Activated T-cell treated with anti-CD3 and anti-CD28 coated beads, Interleukin-2, amount 50 U/mL, for 24 hours (primary cell): Measurements from ENCODE around the gene THAP11.
"Not testable (repeated sequence)": the region's sequence is repeated elsewhere in the genome, so short reads cannot be mapped to it uniquely, and the experiment has no call there.

ENCODE experiments used
- DNase-seq: peaks from one replicate; pipeline ENCODE4 v3.0.0-alpha.2; 2020
- H3K27ac Mint-ChIP-seq: 2 replicates; pipeline ENCODE4 v1.8.0; 2020; ENCODE audit warnings: mild to moderate bottlenecking, mixed read lengths
- H3K27me3 Mint-ChIP-seq: 2 replicates; pipeline ENCODE4 v1.8.0; 2020; ENCODE audit warnings: mixed read lengths
- H3K36me3 Mint-ChIP-seq: 2 replicates; pipeline ENCODE4 v1.8.0; 2020; ENCODE audit warnings: low read depth, mixed read lengths
- H3K4me1 Mint-ChIP-seq: 2 replicates; pipeline ENCODE4 v1.8.0; 2020; ENCODE audit warnings: low read depth, mixed read lengths
- H3K4me3 Mint-ChIP-seq: 2 replicates; pipeline ENCODE4 v1.8.0; 2020; ENCODE audit warnings: mild to moderate bottlenecking, moderate library complexity, mixed read lengths
- H3K9me3 Mint-ChIP-seq: 2 replicates; pipeline ENCODE4 v1.8.0; 2020; ENCODE audit warnings: mixed read lengths

Gene THAP11

DNA sequence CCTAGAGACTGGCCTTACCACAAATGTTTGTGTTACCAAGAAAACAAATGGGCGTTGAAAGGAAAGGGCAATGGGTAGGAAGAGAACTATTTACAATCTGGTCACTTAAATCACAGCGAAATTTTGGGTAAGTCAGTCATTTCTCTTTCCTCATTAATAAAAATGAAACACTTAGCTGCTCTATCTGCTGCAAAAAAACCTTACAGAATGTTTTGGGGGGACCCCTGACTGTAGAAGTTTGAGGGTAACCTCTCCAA lies 3.9 kb downstream of the THAP11 start:
- DNase-seq = no peak
- Mint-ChIP-seq H3K27ac (peak overlapping the region; percentile 94), H3K36me3 (peaks cover 63% of the 10 kb centered on the region), H3K4me1 (peaks cover 62% of the 10 kb centered on the region), H3K27me3 (no peaks in the 10 kb centered on the region), H3K9me3 (no peaks in the 10 kb centered on the region), H3K4me3 (peak overlapping the region; percentile 96)

DNA sequence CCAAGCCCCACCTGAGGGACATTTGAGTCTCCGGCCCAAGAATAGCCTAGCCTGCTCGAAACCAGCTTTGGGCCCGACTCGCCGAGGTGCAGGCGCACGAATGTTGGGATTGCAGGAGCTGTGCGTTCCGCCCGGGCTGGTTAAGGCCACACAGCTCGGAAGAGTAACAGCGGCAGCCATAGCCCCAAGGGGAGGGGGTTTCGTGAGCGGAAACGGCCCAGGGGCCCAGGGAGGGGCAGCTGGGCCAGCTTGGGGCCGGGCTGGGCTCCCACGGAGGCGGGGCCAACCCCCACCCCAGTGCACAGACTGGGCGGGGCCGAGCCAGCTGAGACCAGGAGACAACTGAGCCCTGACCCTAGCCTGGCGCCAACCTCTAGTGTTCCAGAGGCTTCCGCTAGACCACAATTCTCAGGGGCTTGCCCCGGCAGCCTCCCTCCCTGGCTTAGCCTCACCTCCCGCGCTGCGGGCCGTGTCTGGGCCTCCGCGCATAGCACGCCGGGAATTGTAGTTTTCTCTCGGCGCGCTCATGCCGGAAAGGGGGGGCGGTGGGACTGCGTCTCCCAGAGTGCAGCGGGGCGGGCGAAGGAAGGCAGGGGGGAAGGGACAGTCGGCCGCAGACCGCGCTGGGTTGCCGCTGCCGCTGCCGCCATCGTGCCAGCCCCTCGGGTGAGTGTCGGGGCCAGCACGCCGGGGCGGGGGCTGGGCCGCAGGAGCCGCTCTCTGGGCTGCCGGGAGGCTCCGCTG lies 4.4 kb downstream of the THAP11 start, which contains the start of gene NUTF2:
TSS of gene NUTF2 (plus strand) at position 614 of the 744 bp plus-strand sequence. CDS start 18,198 bp downstream, outside the sequence.
- DNase-seq = peak; percentile 98

DNA sequence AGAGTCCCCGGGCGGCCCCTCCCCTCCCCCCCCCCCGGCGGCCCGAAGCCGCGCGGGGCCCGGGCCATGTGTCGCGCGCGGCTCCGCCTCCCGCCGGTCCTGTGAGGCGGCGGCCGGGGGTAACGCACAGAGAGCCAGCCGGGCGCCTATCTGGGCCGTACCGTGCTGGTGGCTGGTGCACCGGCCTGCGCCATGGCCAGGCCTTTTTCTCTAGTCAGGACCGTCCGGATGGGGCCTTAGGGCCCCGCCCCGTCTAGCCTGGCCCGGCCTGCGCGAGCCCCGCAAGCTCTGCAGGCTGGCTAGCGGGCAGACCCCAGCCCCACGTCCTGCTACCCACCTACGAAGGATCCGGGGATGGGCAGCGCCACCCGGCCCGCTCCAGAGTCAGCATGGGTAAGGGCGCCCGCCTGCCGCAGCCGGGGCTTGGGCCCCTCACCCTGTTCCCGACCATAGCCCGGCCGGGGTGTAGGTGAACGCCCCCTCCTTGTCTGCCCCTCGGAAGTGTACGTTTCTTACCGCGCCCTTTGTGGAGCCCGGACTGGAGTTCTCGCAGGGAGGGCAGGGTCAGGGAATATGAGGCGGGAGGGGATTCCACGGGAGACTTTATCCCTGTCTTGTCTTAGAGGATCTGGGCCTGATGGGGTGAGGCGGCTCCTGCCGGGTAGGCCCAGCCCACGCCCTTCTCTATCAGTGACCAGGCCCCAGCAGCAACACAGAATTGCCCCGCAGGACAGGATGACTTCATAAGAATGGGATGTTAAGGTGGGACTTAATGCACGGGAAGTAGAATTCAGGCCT lies 5.1 kb downstream of the THAP11 start, which contains the start of gene CENPT:
TSS of gene CENPT (minus strand) at position 630 of the 798 bp plus-strand sequence. CDS start 13,834 bp downstream, outside the sequence.
- DNase-seq = no peak
- Mint-ChIP-seq H3K27me3 (no peaks in the 10 kb centered on the region), H3K9me3 (no peaks in the 10 kb centered on the region), H3K27ac (peak within 1 kb of the TSS; percentile 94), H3K4me1 (peaks cover 59% of the 10 kb centered on the region), H3K36me3 (peaks cover 70% of the 10 kb centered on the region), H3K4me3 (peak within 1 kb of the TSS; percentile 96)

More for the DNA sequence above, 4.4 kb downstream of the THAP11 start, which contains the start of gene NUTF2:
- Mint-ChIP-seq H3K36me3 (peaks cover 67% of the 10 kb centered on the region), H3K4me1 (peaks cover 62% of the 10 kb centered on the region), H3K27ac (peak within 1 kb of the TSS; percentile 94), H3K4me3 (peak within 1 kb of the TSS; percentile 96), H3K27me3 (no peaks in the 10 kb centered on the region), H3K9me3 (no peaks in the 10 kb centered on the region)

DNA sequence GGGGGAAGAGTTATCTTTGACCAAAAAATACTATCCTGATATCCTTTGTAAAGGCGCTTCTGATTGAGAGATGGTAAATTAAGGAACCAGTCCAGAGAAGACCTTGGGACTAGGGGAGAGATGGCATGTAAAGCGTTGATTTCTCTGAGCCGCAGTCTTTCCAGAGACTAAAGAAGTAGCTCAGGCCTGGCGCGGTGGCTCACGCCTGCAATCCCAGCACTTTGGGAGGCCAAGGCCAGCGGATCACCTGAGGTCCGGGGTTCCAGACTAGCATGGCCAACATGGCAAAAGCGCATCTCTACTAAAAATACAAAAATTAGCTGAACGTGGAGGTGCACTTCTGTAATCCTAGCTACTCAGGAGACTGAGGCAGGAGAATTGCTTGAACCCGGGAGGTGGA lies 6.0 kb downstream of the THAP11 start:
- Mint-ChIP-seq H3K4me1 (peaks cover 59% of the 10 kb centered on the region), H3K36me3 (peaks cover 63% of the 10 kb centered on the region), H3K27ac (peak overlapping the region; percentile 90), H3K4me3 (peak overlapping the region; percentile 93), H3K27me3 (no peaks in the 10 kb centered on the region), H3K9me3 (no peaks in the 10 kb centered on the region)
- DNase-seq = no peak

DNA sequence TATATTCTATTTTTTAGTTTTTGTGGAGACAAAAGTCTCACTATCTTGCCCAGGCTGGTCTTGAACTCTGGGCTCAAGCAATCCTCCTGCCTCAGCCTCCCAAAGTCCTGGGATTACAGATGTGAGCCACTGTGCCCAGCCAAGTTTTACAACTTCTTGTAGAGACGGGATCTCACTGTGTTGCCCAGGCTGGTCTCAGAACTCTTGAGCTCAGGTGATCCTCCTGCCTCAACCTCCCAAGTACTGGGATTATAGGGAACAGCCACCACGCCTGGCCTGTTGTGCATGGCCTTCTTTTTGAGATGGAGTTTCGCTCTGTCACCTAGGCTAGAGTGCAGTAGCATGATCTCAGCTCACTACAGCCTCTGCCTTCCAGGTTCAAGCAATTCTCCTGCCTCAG lies 11.6 kb downstream of the THAP11 start:
- DNase-seq = no peak
- Mint-ChIP-seq H3K27me3 (no peaks in the 10 kb centered on the region), H3K4me3 (no peak overlapping the region), H3K4me1 (peaks cover 57% of the 10 kb centered on the region), H3K27ac (no peak overlapping the region), H3K9me3 (no peaks in the 10 kb centered on the region), H3K36me3 (peaks cover 64% of the 10 kb centered on the region)

DNA sequence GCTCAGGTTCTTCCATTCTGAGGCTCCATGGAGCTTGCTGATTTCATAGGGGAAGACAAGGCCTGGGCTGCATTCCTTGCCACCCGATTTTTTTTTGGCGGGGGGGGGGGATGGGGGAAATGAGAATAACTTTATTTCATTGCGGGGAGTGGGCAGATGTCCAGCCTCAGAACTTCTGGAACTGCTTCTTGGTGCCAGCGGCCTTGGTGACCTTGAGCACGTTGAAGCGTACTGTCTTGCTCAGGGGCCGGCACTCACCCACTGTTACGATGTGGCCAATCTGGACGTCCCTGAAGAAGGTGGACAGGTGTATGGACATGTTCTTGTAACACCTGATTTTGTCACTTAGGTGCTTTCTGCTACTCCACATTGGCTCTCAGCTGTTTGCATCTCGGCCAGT lies 13.7 kb downstream of the THAP11 start:
- DNase-seq = no peak
- Mint-ChIP-seq H3K4me3 (no peak overlapping the region), H3K4me1 (peaks cover 47% of the 10 kb centered on the region), H3K27ac (peak overlapping the region; percentile 26), H3K36me3 (peaks cover 64% of the 10 kb centered on the region), H3K9me3 (no peaks in the 10 kb centered on the region), H3K27me3 (no peaks in the 10 kb centered on the region)

DNA sequence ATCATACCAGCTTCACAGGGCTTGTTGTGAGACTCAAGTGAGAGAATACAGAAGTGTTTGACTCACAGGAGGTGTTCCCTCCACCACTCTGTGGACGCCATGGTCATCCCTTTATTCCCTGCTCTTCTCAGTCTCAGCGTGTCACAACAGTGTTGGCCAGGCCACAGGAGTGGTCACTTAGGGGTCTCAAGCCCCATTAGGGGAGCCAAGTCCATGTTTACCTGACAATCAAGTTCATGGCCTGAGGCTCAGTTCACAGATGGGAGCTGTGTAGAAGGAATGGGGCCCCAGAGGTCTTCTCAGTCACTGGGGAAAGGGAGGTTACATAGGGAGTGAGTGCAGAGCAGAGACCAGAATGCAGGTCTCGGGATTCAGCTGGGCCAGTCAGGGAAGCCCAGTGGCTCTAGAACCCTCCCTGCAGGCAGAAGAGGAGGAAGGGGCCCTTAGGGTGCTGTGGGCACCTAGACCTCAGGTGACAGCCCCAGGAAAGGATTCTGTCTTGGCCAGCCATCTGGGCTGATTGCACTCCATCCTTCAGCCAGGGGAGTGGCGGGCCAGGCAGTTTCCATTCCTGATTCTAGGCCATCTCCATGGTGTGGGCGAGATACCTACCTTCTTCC lies 14.9 kb downstream of the THAP11 start:
- Mint-ChIP-seq H3K36me3 (peaks cover 65% of the 10 kb centered on the region), H3K27ac (peak overlapping the region; percentile 27), H3K27me3 (no peaks in the 10 kb centered on the region), H3K4me3 (no peak overlapping the region), H3K4me1 (peaks cover 46% of the 10 kb centered on the region), H3K9me3 (no peaks in the 10 kb centered on the region)
- DNase-seq = no peak

DNA sequence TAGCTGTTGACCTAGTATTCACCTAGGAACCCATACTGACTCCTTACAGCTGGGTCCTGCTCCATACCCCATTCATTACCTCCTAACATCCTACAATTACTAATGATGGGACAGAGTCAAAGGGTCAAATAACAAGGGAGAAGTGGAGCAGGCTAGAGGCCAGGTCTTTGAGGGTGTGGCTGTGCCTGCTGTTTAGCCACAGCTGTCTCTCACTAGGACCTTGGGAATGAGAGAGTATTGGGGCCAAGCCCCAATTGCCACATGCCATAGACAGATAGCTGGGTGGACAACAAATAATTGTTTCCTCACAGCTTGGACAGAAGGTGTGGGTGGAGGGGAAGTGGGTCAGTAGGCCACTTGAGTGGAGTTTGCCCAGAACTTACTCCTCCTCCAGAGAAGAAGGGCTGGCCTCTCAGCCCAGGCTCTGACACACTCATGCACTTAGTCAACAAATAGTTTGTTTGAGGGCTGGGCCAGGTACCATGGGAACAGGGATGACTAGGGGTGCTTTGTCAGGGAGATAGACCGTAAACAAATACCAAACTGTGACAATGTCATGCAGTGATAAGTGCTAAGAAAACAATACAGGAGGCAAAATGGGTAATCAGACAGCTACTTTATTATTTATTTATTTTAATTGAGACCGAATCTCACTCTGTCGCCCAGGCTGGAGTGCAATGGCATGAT lies 15.6 kb downstream of the THAP11 start:
- Mint-ChIP-seq H3K27me3 (no peaks in the 10 kb centered on the region), H3K9me3 (no peaks in the 10 kb centered on the region), H3K4me1 (peaks cover 46% of the 10 kb centered on the region), H3K4me3 (no peak overlapping the region), H3K27ac (peak overlapping the region; percentile 27), H3K36me3 (peaks cover 68% of the 10 kb centered on the region)
- peak; percentile 37 for DNase-seq

DNA sequence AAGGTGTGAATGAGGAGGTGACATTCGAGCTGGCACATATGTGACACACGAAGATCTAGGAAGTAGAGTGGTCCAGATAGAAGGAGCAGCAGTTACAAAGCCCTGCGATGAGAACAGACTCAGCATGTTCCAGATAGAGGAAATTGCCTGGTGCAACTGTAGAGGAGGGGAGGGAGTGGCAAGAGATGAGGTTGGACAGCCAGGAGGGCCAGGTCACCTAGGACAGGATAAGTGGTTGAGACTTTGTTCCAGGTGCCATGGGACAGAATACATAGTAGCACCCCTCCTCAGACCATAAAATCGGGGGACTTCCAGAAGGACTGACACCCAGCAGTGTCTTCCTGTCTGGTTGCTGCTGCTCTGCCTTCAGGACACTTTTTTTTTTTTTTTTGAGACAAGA lies 16.4 kb downstream of the THAP11 start:
- no peak overlapping the region for H3K4me3 Mint-ChIP-seq
- DNase-seq = no peak
- H3K27me3 Mint-ChIP-seq = no peaks in the 10 kb centered on the region
- H3K27ac Mint-ChIP-seq = peak overlapping the region; percentile 69
- peaks cover 46% of the 10 kb centered on the region for H3K4me1 Mint-ChIP-seq
- peaks cover 68% of the 10 kb centered on the region for H3K36me3 Mint-ChIP-seq
- no peaks in the 10 kb centered on the region for H3K9me3 Mint-ChIP-seq

DNA sequence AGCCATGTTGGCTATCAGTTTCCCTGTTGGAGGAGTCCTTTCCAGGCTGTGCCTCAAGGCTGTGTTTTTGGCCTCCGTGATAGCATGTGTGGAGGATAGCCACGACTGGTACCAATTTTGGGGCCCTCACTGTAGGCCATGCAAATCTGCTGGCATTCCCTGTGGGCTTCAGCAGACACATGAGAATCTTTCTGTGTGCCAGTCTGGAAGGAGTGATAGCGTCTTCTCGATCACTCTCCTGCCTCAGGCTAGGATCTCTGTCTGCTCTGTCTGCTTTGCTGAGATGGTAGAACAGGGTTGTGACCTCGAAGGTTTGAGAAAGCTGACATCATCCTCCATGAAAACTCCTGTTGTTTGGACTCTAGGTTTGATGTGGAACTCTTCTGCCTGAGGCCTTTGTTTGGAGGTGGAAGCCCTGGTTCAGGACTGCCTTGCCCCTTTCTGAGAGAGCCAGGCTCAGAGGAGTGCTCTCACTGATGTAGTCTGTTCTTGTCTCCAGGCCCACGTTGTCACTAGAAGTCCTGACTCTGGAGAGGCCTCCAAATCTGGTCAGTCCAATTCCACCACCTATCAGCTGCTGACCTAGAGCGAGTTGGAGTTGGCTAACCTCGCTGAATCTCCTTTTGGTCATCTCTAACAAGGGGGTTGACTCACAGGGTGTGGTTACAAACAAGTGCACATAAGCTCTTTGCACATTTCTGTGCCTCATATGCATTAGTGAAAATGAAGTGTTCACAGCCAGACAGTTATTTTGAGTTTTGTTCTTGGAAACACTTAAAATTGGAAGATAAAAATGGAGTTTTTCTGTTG lies 18.7 kb downstream of the THAP11 start:
- Mint-ChIP-seq H3K4me3 (no peak overlapping the region), H3K27ac (peak overlapping the region; percentile 73), H3K9me3 (no peaks in the 10 kb centered on the region), H3K36me3 (peaks cover 67% of the 10 kb centered on the region), H3K4me1 (peaks cover 31% of the 10 kb centered on the region), H3K27me3 (no peaks in the 10 kb centered on the region)
- DNase-seq = no peak

DNA sequence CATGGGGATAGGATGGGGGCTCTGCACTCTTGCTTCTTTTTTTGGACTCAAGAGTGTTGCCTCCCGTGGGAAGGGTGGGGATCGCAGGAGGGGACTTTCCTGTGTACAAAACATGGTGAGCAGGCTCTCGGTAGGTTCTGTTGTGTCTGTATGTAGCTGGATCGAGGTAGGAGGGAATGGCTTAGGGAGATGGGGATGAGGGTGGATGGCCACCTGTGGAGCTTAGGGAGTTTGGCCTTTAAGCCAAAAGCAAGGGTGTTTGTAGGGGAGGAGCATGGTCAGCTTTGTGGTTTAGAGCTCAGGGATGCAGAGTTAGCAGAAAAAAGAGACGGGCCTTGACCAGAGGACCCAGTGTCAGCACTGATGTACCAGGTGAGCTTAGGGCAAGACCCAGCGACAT lies 19.8 kb downstream of the THAP11 start:
- DNase-seq = no peak
- Mint-ChIP-seq H3K4me1 (peaks cover 24% of the 10 kb centered on the region), H3K27ac (peak overlapping the region; percentile 4), H3K36me3 (peaks cover 72% of the 10 kb centered on the region), H3K27me3 (no peaks in the 10 kb centered on the region), H3K9me3 (no peaks in the 10 kb centered on the region), H3K4me3 (no peak overlapping the region)

DNA sequence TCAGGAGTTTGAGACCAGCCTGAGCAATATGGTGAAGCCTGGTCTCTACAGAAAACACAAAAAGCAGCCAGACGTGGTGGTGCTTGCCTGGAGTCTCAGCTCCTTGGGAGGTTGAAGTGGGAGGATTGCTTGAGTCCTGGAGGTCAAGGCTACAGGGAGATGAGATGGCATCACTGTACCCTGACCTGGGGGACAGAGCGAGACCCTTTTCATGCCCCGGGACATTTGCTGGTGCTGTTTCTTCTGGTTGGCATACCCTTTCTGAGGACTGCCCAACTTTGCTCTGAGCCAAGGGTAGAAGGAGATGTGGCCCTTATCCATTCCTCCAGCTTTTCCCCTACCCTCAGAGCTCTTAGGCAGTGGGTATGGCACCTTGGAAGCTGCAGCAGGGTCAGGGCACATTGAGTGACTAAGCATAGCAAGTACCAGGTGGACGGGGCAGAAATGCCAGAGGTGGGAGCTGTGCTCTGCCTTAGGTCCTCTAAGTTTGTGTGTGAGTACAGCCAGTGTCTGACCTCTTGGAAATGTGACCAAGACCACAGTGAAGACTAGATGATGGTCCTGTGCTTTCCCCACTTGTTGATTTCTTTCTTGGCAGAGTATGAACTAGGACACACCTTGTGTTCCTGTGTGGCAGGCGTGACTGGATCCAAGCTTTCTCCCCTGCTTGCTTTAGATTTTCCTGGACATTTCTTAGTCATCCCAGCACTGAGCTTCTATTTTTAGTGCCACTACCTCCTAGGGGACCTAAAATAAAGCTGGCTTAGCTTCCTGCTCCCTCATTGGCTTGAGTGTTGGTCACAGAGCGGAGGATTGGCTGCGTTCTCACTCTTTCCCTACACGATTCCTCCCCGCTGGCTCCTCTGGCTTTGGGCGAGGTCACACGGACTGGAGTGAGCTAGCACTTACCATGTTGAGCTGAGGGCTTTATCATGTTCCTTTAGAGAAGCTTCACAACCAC lies 20.8 kb downstream of the THAP11 start:
- Mint-ChIP-seq H3K4me1 (peaks cover 13% of the 10 kb centered on the region), H3K36me3 (peaks cover 75% of the 10 kb centered on the region), H3K27me3 (no peaks in the 10 kb centered on the region), H3K27ac (peak overlapping the region; percentile 50), H3K9me3 (no peaks in the 10 kb centered on the region), H3K4me3 (no peak overlapping the region)
- DNase-seq = no peak

DNA sequence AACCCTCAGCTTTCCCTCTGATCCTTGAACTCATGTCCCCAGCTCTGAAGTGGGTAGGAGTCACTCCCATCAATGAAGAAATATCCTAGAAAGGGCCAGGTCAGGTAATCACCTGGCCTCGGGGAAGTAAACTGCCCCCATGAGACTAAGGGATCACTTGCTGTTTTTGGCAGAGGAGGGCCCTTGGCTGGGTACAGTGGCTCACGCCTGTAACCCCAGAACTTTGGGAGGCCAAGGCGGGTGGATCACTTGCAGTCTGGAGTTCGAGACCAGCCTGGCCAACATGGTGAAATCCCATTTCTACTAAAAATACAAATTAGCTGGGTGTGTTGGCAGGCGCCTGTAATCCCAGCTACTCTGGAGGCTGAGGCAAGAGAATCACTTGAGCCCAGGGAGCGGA lies 21.9 kb downstream of the THAP11 start:
- H3K27me3 Mint-ChIP-seq, H3K4me3 Mint-ChIP-seq, H3K4me1 Mint-ChIP-seq, H3K9me3 Mint-ChIP-seq, DNase-seq, H3K27ac Mint-ChIP-seq: not testable (repeated sequence)
- peaks cover 73% of the 10 kb centered on the region for H3K36me3 Mint-ChIP-seq
